ES-I3 (cell line): Measurements from ENCODE around the gene SETD9.

Experiments used
- H3K36me3 ChIP-seq: 2 replicates; pipeline ENCODE4 v1.6.1; 2013; ENCODE audit warnings: mild to moderate bottlenecking, low read length, control low read depth, moderate library complexity; ENCODE audit not compliant: insufficient read depth
- H3K4me1 ChIP-seq: 2 replicates; pipeline ENCODE4 v1.6.1; 2013; ENCODE audit warnings: mild to moderate bottlenecking, control low read depth, low read length; ENCODE audit not compliant: insufficient read depth
- H3K9ac ChIP-seq: 2 replicates; pipeline ENCODE4 v1.6.1; 2013; ENCODE audit warnings: low read depth, mild to moderate bottlenecking, low read length, moderate library complexity
- H3K9me3 ChIP-seq: 2 replicates; pipeline ENCODE4 v1.6.1; 2013; ENCODE audit warnings: mild to moderate bottlenecking, low read length, moderate library complexity; ENCODE audit not compliant: control insufficient read depth, insufficient read depth

Gene SETD9

DNA sequence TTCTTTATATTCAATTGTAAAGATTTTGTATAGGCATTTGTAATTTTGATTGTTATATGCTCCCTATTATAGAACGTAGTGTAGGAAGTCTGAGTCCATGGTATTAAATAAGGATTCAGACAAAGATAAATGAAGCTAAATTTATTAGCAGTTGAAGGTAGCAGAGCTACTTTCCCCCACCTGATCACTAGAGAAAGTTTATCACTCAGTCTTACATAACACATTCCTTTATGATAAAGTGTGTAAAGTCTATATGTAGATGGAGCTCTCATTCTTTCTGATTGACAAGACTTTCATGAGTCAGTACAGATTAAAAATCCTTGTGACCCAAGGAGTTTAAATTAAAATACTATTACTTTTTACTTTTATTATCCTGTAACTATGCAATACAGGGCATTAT is 44.9 kb downstream of the SETD9 start:
- H3K36me3 ChIP-seq: no peaks in the 10 kb centered on the region
- no peaks in the 10 kb centered on the region; the same call in 1 of the 2 replicates for H3K4me1 ChIP-seq
- H3K9ac ChIP-seq: no peak overlapping the region
- H3K9me3 ChIP-seq: no peaks in the 10 kb centered on the region

GRCh38 chr5:56958595-56958994 is 49.2 kb downstream of the SETD9 start:
- Histone ChIP-seq H3K4me1 (no peaks in the 10 kb centered on the region; the same call in 1 of the 2 replicates), H3K36me3 (no peaks in the 10 kb centered on the region), H3K9me3 (no peaks in the 10 kb centered on the region), H3K9ac (no peak overlapping the region)

- Histone ChIP-seq H3K4me1 (no peaks in the 10 kb centered on the region; the same call in 1 of the 2 replicates), H3K36me3 (no peaks in the 10 kb centered on the region)
Measured at GRCh38 chr5:56959326-56959725, 49.9 kb downstream of the SETD9 start.

DNA sequence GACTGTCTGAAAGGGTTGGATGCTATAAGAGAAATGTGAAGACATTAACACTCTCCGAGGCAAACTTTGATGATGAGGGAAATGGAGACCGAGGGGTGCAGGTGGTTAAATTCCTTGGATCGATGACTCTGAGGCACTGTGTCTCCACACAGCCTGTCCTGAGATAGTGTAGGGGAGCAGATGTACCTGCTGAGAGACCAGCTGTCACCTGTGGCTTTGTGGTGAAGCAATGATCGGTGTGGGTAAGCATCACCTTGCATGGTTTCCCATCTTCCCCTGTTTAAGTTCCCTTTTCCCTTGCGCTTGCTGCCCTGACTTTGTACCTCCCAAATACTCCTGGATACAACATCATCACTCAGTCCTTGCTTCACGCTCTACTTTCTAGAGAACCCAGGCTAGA is 52.4 kb downstream of the SETD9 start:
- H3K9ac ChIP-seq: no peak overlapping the region
- H3K9me3 ChIP-seq: no peaks in the 10 kb centered on the region
- no peaks in the 10 kb centered on the region; the same call in 1 of the 2 replicates for H3K4me1 ChIP-seq
- no peaks in the 10 kb centered on the region for H3K36me3 ChIP-seq

More at GRCh38 chr5:56959326-56959725, 49.9 kb downstream of the SETD9 start:
- Histone ChIP-seq H3K9ac (no peak overlapping the region), H3K9me3 (no peaks in the 10 kb centered on the region)

DNA sequence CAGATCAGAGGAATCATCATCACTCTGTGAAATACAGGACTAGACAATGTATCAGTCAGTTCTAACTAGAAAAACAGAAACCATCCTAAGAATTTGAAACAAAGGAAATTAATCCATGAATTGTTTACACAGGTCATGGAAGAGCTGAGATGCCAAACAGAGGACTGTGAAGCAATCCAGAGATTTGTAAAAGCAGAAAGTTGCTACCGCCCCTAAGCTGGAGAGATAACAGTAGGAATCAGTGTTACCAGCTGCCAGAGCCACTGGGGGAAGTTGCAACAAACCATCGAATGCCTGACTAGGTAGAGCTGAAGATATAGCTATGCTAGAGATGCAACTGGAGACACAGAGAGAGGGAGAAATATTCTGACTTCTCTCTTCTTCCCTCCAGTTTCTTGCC is 52.9 kb downstream of the SETD9 start:
- Histone ChIP-seq H3K9me3 (no peaks in the 10 kb centered on the region), H3K4me1 (no peaks in the 10 kb centered on the region; the same call in 1 of the 2 replicates), H3K36me3 (no peaks in the 10 kb centered on the region), H3K9ac (no peak overlapping the region)

DNA sequence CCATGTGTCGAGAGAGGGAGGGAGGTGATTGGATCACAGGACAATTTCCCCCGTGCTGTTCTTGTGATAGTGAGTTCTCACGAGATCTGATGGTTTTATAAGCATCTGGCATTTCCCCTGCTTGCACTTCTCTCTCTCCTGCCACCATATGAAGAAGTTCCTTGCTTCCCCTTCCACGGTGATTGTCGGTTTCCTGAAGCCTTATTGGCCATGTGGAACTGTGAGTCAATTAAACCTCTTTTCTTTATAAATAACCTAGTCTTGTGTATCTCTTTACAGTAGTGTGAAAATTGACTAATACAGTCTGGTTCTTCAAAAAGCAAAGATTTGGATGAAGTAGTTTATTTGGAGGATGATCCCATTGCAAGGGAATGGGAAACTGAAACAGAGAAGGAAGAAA is 53.9 kb downstream of the SETD9 start:
- H3K4me1 ChIP-seq: no peaks in the 10 kb centered on the region
- H3K9me3 ChIP-seq: no peaks in the 10 kb centered on the region
- no peak overlapping the region for H3K9ac ChIP-seq
- no peaks in the 10 kb centered on the region for H3K36me3 ChIP-seq

- no peaks in the 10 kb centered on the region for H3K4me1 ChIP-seq
- no peaks in the 10 kb centered on the region for H3K9me3 ChIP-seq
- H3K36me3 ChIP-seq: no peaks in the 10 kb centered on the region
- H3K9ac ChIP-seq: no peak overlapping the region
Measured at GRCh38 chr5:56964173-56964572, 54.8 kb downstream of the SETD9 start.
